GM21367 (cell line): ENCODE results near the gene CSF1.
"Not testable (repeated sequence)": the region's sequence is repeated elsewhere in the genome, so short reads cannot be mapped to it uniquely, and the experiment has no call there.

Experiments
- ATAC-seq: cut with Tn5 transposase; IDR thresholded peaks from one replicate; pipeline ENCODE4 v1.9.1; 2021; ENCODE audit not compliant: unreplicated experiment

Gene CSF1

GRCh38 chr1:109917768-109918606, 7.3 kb downstream of the CSF1 start:
- ATAC-seq = no peak

GRCh38 chr1:109918671-109919070, 8.0 kb downstream of the CSF1 start:
- no peak for ATAC-seq

- ATAC-seq = no peak
Observed at GRCh38 chr1:109919303-109919702, 8.7 kb downstream of the CSF1 start.

GRCh38 chr1:109920391-109920790, 9.7 kb downstream of the CSF1 start:
- not testable (repeated sequence) for ATAC-seq

- no peak for ATAC-seq
Observed at GRCh38 chr1:109922326-109922725, 11.7 kb downstream of the CSF1 start.

GRCh38 chr1:109923131-109923945, 12.7 kb downstream of the CSF1 start:
- no peak for ATAC-seq

- no peak for ATAC-seq
Observed at GRCh38 chr1:109923946-109924275, 13.3 kb downstream of the CSF1 start.

GRCh38 chr1:109924316-109924715, 13.7 kb downstream of the CSF1 start:
- no peak for ATAC-seq

- no peak for ATAC-seq
Observed at GRCh38 chr1:109925159-109925990, 14.7 kb downstream of the CSF1 start.

GRCh38 chr1:109926662-109927300, 16.1 kb downstream of the CSF1 start:
- no peak for ATAC-seq

- no peak for ATAC-seq
Observed at GRCh38 chr1:109927356-109927755, 16.7 kb downstream of the CSF1 start.

GRCh38 chr1:109927911-109928321, 17.3 kb downstream of the CSF1 start:
- no peak for ATAC-seq

- no peak for ATAC-seq
Observed at GRCh38 chr1:109928591-109929111, 18.0 kb downstream of the CSF1 start.

GRCh38 chr1:109929170-109929569, 18.5 kb downstream of the CSF1 start:
- no peak for ATAC-seq

GRCh38 chr1:109929588-109930251, 19.1 kb downstream of the CSF1 start:
- no peak for ATAC-seq

GRCh38 chr1:109930252-109930993, 19.8 kb downstream of the CSF1 start:
- ATAC-seq = no peak

- no peak for ATAC-seq
Observed at GRCh38 chr1:109931189-109931731, 20.6 kb downstream of the CSF1 start.

- no peak for ATAC-seq
Observed at GRCh38 chr1:109931911-109932636, 21.4 kb downstream of the CSF1 start.
